Dedifferentiated amniotic fluid mesenchymal stem cell (primary cell): ENCODE data around the gene PHKB.
"Not testable (repeated sequence)": the region's sequence is repeated elsewhere in the genome, so short reads cannot be mapped to it uniquely, and the experiment has no call there.

ENCODE experiments used
- DNase-seq: peaks from one replicate; pipeline ENCODE4 v3.0.0-alpha.2; 2016; ENCODE audit errors: extremely low spot score

PHKB gene

GRCh38 chr16:47506800-47507199 is 45.7 kb downstream of the PHKB start:
- no peak for DNase-seq

GRCh38 chr16:47507701-47508100 is 46.6 kb downstream of the PHKB start:
- no peak for DNase-seq

GRCh38 chr16:47511882-47512281 is 50.8 kb downstream of the PHKB start:
- DNase-seq = no peak

- DNase-seq = no peak
These were observed 57.9 kb downstream of the PHKB start for GRCh38 chr16:47519037-47519436.

GRCh38 chr16:47519546-47519945 is 58.4 kb downstream of the PHKB start:
- no peak for DNase-seq

GRCh38 chr16:47519996-47520679 is 59.0 kb downstream of the PHKB start:
- DNase-seq = no peak

- no peak for DNase-seq
These were observed 62.3 kb downstream of the PHKB start for GRCh38 chr16:47523342-47524006.

- no peak for DNase-seq
These were observed 62.9 kb downstream of the PHKB start for GRCh38 chr16:47524007-47524405.

- no peak for DNase-seq
These were observed 67.3 kb downstream of the PHKB start for GRCh38 chr16:47528431-47528830.

- no peak for DNase-seq
These were observed 72.7 kb downstream of the PHKB start for GRCh38 chr16:47533744-47534292.

- no peak for DNase-seq
These were observed 77.3 kb downstream of the PHKB start for GRCh38 chr16:47538472-47538871.

- not testable (repeated sequence) for DNase-seq
These were observed 78.9 kb downstream of the PHKB start for GRCh38 chr16:47539707-47540670.

- not testable (repeated sequence) for DNase-seq
These were observed 80.0 kb downstream of the PHKB start for GRCh38 chr16:47541135-47541534.

- DNase-seq = not testable (repeated sequence)
These were observed 83.1 kb downstream of the PHKB start for GRCh38 chr16:47544255-47544654.

- not testable (repeated sequence) for DNase-seq
These were observed 90.1 kb downstream of the PHKB start for GRCh38 chr16:47551185-47551584.

- DNase-seq = not testable (repeated sequence)
These were observed 90.6 kb downstream of the PHKB start for GRCh38 chr16:47551767-47552166.

GRCh38 chr16:47553853-47554564 is 92.9 kb downstream of the PHKB start:
- no peak for DNase-seq

- not testable (repeated sequence) for DNase-seq
These were observed 93.5 kb downstream of the PHKB start for GRCh38 chr16:47554587-47554986.

- no peak for DNase-seq
These were observed 100.2 kb downstream of the PHKB start for GRCh38 chr16:47561286-47561685.

GRCh38 chr16:47562366-47562765 is 101.2 kb downstream of the PHKB start:
- no peak for DNase-seq

GRCh38 chr16:47565454-47565853 is 104.3 kb downstream of the PHKB start:
- DNase-seq = no peak
